HepG2 (cell line): ENCODE measurements around the gene ITPR1. TPM values are rescaled to one million over a fixed set of nuclear protein-coding genes. Genes with fewer than 3 reads are reported as not detected.
A peak's percentile ranks its signal among the peaks of the same experiment; 100 is the strongest.

Experiments used
- ATAC-seq: fragments of 200-7000 bp; cut with Tn5 transposase; 3 replicates; pipeline ENCODE4 v1.9.1; 2020; ENCODE audit warnings: mild to moderate bottlenecking, moderate library complexity
- BruUV-seq: library from RNA; stranded (reverse); fragments of 400-500 nt; replicated peaks from 2 replicates; lab custom pipeline; 2021; lab: Mats Ljungman, UMichigan
- CTCF ChIA-PET: fragments of 300-600 bp; formaldehyde crosslinking; extraction: SDS; loops from one replicate; lab custom pipeline; 2021; ENCODE audit warnings: low total read pairs, inconsistent platforms, low intra/inter-chr PET ratio; lab: Yijun Ruan, JAX
- POLR2A ChIA-PET: fragments of 350-600 bp; sonication (Branson Sonifier 250); formaldehyde crosslinking; loops from one replicate; lab custom pipeline; 2020; ENCODE audit warnings: antibody characterized with exemption, inconsistent platforms; lab: Yijun Ruan, JAX
- DNase-seq: peaks from one replicate; pipeline ENCODE4 v3.0.0-alpha.2; 2015; ENCODE audit warnings: low spot score
- FAIRE-seq: peaks from 3 replicates; lab custom pipeline; 2011; peaks lifted over from hg19 to GRCh38; lab: Jason Lieb, UNC
- H2AFZ ChIP-seq: one replicate; pipeline ENCODE4 v1.6.1; 2011; ENCODE audit warnings: low read length, inconsistent platforms
- H3K27ac ChIP-seq: fragments of 300-600 bp; 3 replicates; pipeline ENCODE4 v1.8.0; 2011; ENCODE audit warnings: mixed run types, mild to moderate bottlenecking, mixed read lengths, low read length, inconsistent platforms; ENCODE audit not compliant: insufficient read depth; ENCODE audit errors: extremely low read length
- H3K27me3 ChIP-seq, 2 experiments: fragments of 200-600 bp in 1 of 2; 2 replicates in 1 of 2; 3 replicates in 1 of 2; pipeline versions ENCODE4 v1.6.0 to v1.8.0; 2011; ENCODE audit warnings: low read length in 2 of 2, mild to moderate bottlenecking in 2 of 2, moderate library complexity in 2 of 2, inconsistent platforms in 1 of 2; ENCODE audit not compliant: insufficient read depth in 2 of 2, control insufficient read depth in 1 of 2
- H3K36me3 ChIP-seq, 2 experiments: fragments of 200-600 bp in 1 of 2; replicated peaks in 1 of 2; 2 replicates in 1 of 2; 3 replicates in 1 of 2; pipeline versions ENCODE4 v1.5.1 to v1.8.0; 2011; ENCODE audit warnings: low read length in 2 of 2, inconsistent platforms in 1 of 2; ENCODE audit not compliant: insufficient read depth in 2 of 2, control insufficient read depth in 1 of 2
- H3K4me1 ChIP-seq: 2 replicates; pipeline ENCODE4 v1.5.1; 2012; ENCODE audit warnings: low read length, inconsistent platforms; ENCODE audit not compliant: insufficient read depth
- H3K4me2 ChIP-seq: 2 replicates; pipeline ENCODE4 v1.6.0; 2011; ENCODE audit warnings: low read depth, low read length, inconsistent platforms
- H3K4me3 ChIP-seq, 3 experiments: fragments of 200-600 bp in 1 of 3; sonication (generic), shearing (Covaris generic) in 1 of 3; replicated peaks in 1 of 3; 2 replicates each; pipeline ENCODE4 v1.5.1; 2011 to 2016; ENCODE audit warnings: low read length in 3 of 3, inconsistent platforms in 2 of 3, low read depth in 2 of 3, mild to moderate bottlenecking in 2 of 3, control low read depth in 1 of 3, mixed read lengths in 1 of 3; ENCODE audit not compliant: insufficient read depth in 1 of 3
- H3K79me2 ChIP-seq: one replicate; pipeline ENCODE4 v1.6.1; 2011; ENCODE audit warnings: low read length, inconsistent platforms; ENCODE audit not compliant: insufficient read depth
- H3K9ac ChIP-seq: 2 replicates; pipeline ENCODE4 v1.6.0; 2011; ENCODE audit warnings: mild to moderate bottlenecking, low read depth, low read length, inconsistent platforms; ENCODE audit not compliant: insufficient read depth
- H3K9me3 ChIP-seq: 2 replicates; pipeline ENCODE4 v1.5.1; 2012; ENCODE audit warnings: mild to moderate bottlenecking, low read length
- H4K20me1 ChIP-seq: 2 replicates; pipeline ENCODE4 v1.6.0; 2011; ENCODE audit warnings: inconsistent platforms, mild to moderate bottlenecking, low read length, moderate library complexity; ENCODE audit not compliant: insufficient read depth
- PITX1 ChIP-seq: sonication (generic); formaldehyde crosslinking; IDR thresholded peaks from 2 replicates; pipeline ENCODE4 v1.5.1; 2020; ENCODE audit warnings: mild to moderate bottlenecking, missing genetic modification reagents
- POLR2AphosphoS2 ChIP-seq: IDR thresholded peaks from 2 replicates; pipeline ENCODE4 v1.6.1; 2011; ENCODE audit warnings: low read depth, low read length, improper control_type of control experiment
- ZNF709 ChIP-seq: sonication (generic); formaldehyde crosslinking; IDR thresholded peaks from 2 replicates; pipeline ENCODE4 v1.5.0; 2020; ENCODE audit warnings: mild to moderate bottlenecking, missing genetic modification reagents
- ZNF768 ChIP-seq: sonication (generic); formaldehyde crosslinking; IDR thresholded peaks from 2 replicates; pipeline ENCODE4 v1.4.0; 2020; ENCODE audit warnings: missing genetic modification reagents
- WGBS: methylation state at CpG from one replicate; pipeline ENCODE4 v1.1.6; 2017; ENCODE audit warnings: low lambda C conversion rate; 5-methylcytosine and 5-hydroxymethylcytosine counted together
- in situ Hi-C: cut with HindIII; loops from 2 replicates; pipeline ENCODE4 v1.10.0; 2017; ENCODE audit warnings: low pct_unique_long_range_greater_than_20kb; ENCODE audit not compliant: extremely low pct_ligation_motif_present
- intact Hi-C: fragments of 100-400 bp; cut with micrococcal nuclease; formaldehyde crosslinking; loops from one replicate; pipeline ENCODE4 v1.10.0; 2022; ENCODE audit not compliant: unreplicated experiment
- polyA plus RNA-seq, 8 experiments: library from polyadenylated mRNA; depleted of rRNA in 3 of 8; stranded (reverse) in 7 of 8; unstranded in 1 of 8; fragments of >200 nt; fragmentation: Illumina TruSeq in 4 of 8; extraction: Trizol in 4 of 8; gene quantifications; 2 replicates each; pipeline versions ENCODE4 v1.2.1 to v1.2.3, GENCODE V29; 2011 to 2016; ENCODE audit warnings: low read depth in 4 of 8, missing spikeins in 1 of 8, mixed read lengths in 1 of 8; ENCODE audit not compliant: insufficient read depth in 1 of 8
- total RNA-seq, 5 experiments: library from RNA; depleted of rRNA; stranded (reverse); fragments of >200 nt; fragmentation: Illumina TruSeq; extraction: Trizol; gene quantifications; 2 replicates each; pipeline ENCODE4 v1.2.3, GENCODE V29; 2016; ENCODE audit warnings: low read depth in 1 of 5
- TF ChIP-seq, protein P1 (sequence below): sonication (generic); IDR thresholded peaks from 2 replicates; pipeline ENCODE4 v1.6.1; 2016; ENCODE audit warnings: low read depth, borderline replicate concordance

Gene ITPR1
- total and polyA plus RNA-seq, 2 of the 13 experiments (the other 11 are each of a cell fraction or from before 2014, with no cell fraction given), result 10.0 to 11.4 TPM

DNA sequence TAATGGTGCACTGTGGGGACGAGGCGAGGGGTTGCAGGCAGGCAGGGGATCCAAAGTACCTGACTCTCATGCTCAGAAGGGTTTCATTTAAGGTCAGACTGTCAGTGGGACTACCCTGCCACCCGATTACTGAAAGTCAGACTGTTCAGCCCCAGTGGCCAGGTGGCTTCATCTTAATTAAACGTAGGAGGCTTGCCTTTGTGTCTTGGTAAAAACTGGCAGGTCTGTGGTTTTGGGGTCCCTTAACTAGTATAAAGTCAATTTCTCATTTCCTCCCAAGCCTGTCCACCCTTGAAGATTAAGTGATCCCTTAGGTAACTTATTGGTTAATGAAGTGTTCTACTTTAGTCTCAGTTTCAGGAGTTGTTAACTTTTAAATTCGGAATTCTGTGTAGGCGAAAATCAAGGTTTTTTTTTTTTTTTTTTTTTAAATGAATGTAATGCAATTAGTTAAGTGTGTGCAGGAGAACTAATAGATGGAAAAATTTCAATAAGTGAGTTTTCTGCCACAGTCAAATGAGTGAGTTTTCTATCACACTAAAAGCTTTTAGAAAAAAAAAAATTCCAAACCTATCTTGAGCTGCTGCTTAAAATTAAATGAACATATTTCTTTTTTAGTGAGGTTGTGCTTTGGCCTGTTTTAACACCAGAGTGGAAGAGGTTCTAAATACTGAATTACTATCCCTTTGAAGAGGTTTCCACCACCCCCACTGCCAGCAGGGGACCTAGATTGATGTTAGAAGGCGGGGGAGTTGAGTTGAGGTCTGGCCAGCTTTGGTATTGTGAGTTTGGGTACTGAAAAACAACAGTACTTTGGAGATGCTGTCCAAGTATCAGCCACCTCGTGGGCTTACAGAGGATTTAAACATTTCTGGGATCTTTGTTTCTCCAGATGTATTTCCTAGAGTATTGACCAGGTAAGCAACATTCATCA is 15.2 kb downstream of the ITPR1 start:
- Histone ChIP-seq H2AFZ (no peak overlapping the region), H3K27ac (no peak overlapping the region)
- TF ChIP-seq POLR2AphosphoS2 (no peak), ZNF709 (CRISPR knock-in tag) (no peak)
- TF ChIP-seq, all 625 proteins: peak for 0
- intact Hi-C loops, result no loop called here
- peaks cover 97% of the 10 kb centered on the region for H3K4me1 ChIP-seq
- no peak overlapping the region for H3K4me2 ChIP-seq
- H3K9ac ChIP-seq, result no peak overlapping the region
- H3K36me3 ChIP-seq, result no peaks in the 10 kb centered on the region
- no peak for FAIRE-seq
- POLR2A ChIA-PET, result interaction anchor here (12.6 kb wide), 1 partner anchor 15 kb away, joined by 120 read pairs; the partner anchor contains the start of gene ITPR1
- in situ Hi-C loops, result no loop called here
- H3K4me3 ChIP-seq, result no peak overlapping the region
- H3K27me3 ChIP-seq, result no peaks in the 10 kb centered on the region
- H3K79me2 ChIP-seq, result no peaks in the 10 kb centered on the region
- BruUV-seq, result no TSS peak
- no peak for ATAC-seq
- WGBS, result 90% methylated on average over 7 of the region's 8 CpGs
- CTCF ChIA-PET, result no interaction called here
- H3K9me3 ChIP-seq, result no peaks in the 10 kb centered on the region
- no peak for DNase-seq
- H4K20me1 ChIP-seq, result no peaks in the 10 kb centered on the region

DNA sequence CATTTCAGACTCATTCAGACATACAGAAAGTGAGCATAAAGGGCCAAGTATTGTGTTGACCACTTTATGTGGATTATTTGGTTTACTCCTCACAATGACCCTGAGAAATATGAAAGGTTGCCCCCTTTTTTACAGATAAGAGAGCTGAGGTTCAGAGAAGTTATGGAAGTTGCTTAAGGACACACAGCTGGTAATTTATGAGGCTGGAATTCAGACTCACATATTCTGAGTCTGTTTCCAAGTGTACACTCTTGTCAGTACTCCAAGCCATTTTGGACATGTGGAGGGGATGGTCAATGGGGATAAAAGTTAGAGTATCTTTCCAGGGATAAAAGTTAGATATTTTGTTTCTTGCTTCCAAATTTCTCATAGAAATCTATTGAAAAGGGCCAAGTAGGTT is 15.9 kb downstream of the ITPR1 start:
- in situ Hi-C loops, result no loop called here
- FAIRE-seq, result no peak
- TF ChIP-seq, protein P1, sequence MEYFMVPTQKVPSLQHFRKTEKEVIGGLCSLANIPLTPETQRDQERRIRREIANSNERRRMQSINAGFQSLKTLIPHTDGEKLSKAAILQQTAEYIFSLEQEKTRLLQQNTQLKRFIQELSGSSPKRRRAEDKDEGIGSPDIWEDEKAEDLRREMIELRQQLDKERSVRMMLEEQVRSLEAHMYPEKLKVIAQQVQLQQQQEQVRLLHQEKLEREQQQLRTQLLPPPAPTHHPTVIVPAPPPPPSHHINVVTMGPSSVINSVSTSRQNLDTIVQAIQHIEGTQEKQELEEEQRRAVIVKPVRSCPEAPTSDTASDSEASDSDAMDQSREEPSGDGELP, result no peak
- TF ChIP-seq ZNF768 (CRISPR knock-in tag) (peak; percentile 71; the same call in 1 of the 2 replicates), PITX1 (no peak)
- TF ChIP-seq, all 625 proteins: peak for 1

More for the DNA sequence above, 15.9 kb downstream of the ITPR1 start:
- H3K4me2 ChIP-seq, result no peak overlapping the region
- ATAC-seq, result no peak
- intact Hi-C loops, result no loop called here
- DNase-seq, result no peak
- CTCF ChIA-PET, result no interaction called here
- no peaks in the 10 kb centered on the region for H4K20me1 ChIP-seq
- H3K4me3 ChIP-seq, result no peak overlapping the region
- POLR2A ChIA-PET, result interaction anchor here (12.6 kb wide), 1 partner anchor 16 kb away, joined by 120 read pairs; the partner anchor contains the start of gene ITPR1
- no peak overlapping the region for H2AFZ ChIP-seq
- no peaks in the 10 kb centered on the region for H3K9me3 ChIP-seq
- H3K4me1 ChIP-seq, result peaks cover 97% of the 10 kb centered on the region
- no TSS peak for BruUV-seq
- no peak overlapping the region for H3K27ac ChIP-seq
- H3K9ac ChIP-seq, result no peak overlapping the region
- no peaks in the 10 kb centered on the region for H3K79me2 ChIP-seq
- no peaks in the 10 kb centered on the region for H3K27me3 ChIP-seq
- no peaks in the 10 kb centered on the region for H3K36me3 ChIP-seq
